H1 (cell line): ENCODE measurements around the gene SRGAP3. TPM values are rescaled to one million over a fixed set of nuclear protein-coding genes. Genes with fewer than 3 reads are reported as not detected.

Experiments
- CTCF ChIA-PET: fragments of 300-600 bp; sonication (Branson Sonifier 250); formaldehyde crosslinking; loops from one replicate; lab custom pipeline; 2021; ENCODE audit not compliant: partially characterized antibody; lab: Charles Lee
- POLR2A ChIA-PET: fragments of 300-600 bp; sonication (Branson Sonifier 250); formaldehyde crosslinking; loops from one replicate; lab custom pipeline; 2021; ENCODE audit warnings: inconsistent platforms; ENCODE audit not compliant: partially characterized antibody; lab: Charles Lee
- DNase-seq, 2 experiments: peaks; one replicate each; pipeline versions ENCODE4 v3.0.0 to v3.0.0-alpha.2; 2010 to 2022; ENCODE audit warnings: low spot score in 2 of 2, low read depth in 1 of 2, mixed read lengths in 1 of 2
- FAIRE-seq: peaks from 2 replicates; lab custom pipeline; 2011; peaks lifted over from hg19 to GRCh38; lab: Jason Lieb, UNC
- H2AFZ ChIP-seq: 2 replicates; pipeline ENCODE4 v1.8.1; 2012; ENCODE audit warnings: low read length, inconsistent platforms
- H2AK5ac ChIP-seq: 2 replicates; pipeline ENCODE4 v1.6.1; 2013; ENCODE audit warnings: low read depth, low read length
- H2BK120ac ChIP-seq: replicated peaks from 2 replicates; pipeline ENCODE3; 2013; ENCODE audit warnings: low read depth, low read length, inconsistent platforms
- H2BK12ac ChIP-seq: 2 replicates; pipeline ENCODE4 v1.6.1; 2013; ENCODE audit warnings: low read depth, low read length
- H2BK15ac ChIP-seq: 2 replicates; pipeline ENCODE4 v1.6.1; 2013; ENCODE audit warnings: low read length
- H2BK20ac ChIP-seq: 2 replicates; pipeline ENCODE4 v1.6.1; 2013; ENCODE audit warnings: low read length
- H2BK5ac ChIP-seq: 2 replicates; pipeline ENCODE4 v1.6.1; 2013; ENCODE audit warnings: low read depth, low read length
- H3K14ac ChIP-seq: 2 replicates; pipeline ENCODE4 v1.6.1; 2013; ENCODE audit warnings: inconsistent platforms; ENCODE audit not compliant: insufficient read length
- H3K18ac ChIP-seq: 2 replicates; pipeline ENCODE4 v1.6.1; 2013; ENCODE audit warnings: low read length; ENCODE audit errors: extremely low read depth
- H3K23ac ChIP-seq: 2 replicates; pipeline ENCODE4 v1.6.1; 2013; ENCODE audit warnings: inconsistent platforms; ENCODE audit not compliant: insufficient read length
- H3K23me2 ChIP-seq: 2 replicates; pipeline ENCODE4 v1.6.1; 2013; ENCODE audit warnings: low read depth, low read length
- H3K27ac ChIP-seq: 2 replicates; pipeline ENCODE4 v1.6.1; 2011; ENCODE audit warnings: low read depth, low read length, inconsistent platforms
- H3K27me3 ChIP-seq, 4 experiments: replicated peaks in 1 of 4; 1 replicate in 1 of 4; 2 replicates in 3 of 4; pipeline versions ENCODE4 v1.6.1 to v1.8.1; 2011 to 2013; ENCODE audit warnings: low read length in 3 of 4, mild to moderate bottlenecking in 3 of 4, inconsistent platforms in 2 of 4, mixed read lengths in 2 of 4, moderate library complexity in 1 of 4; ENCODE audit not compliant: control insufficient read depth in 3 of 4, insufficient read depth in 3 of 4; ENCODE audit errors: extremely low read depth in 1 of 4
- H3K36me3 ChIP-seq, 4 experiments: 2 replicates each; pipeline versions ENCODE4 v1.6.1 to v1.8.1; 2011 to 2013; ENCODE audit warnings: mild to moderate bottlenecking in 4 of 4, low read length in 3 of 4, moderate library complexity in 2 of 4, control low read depth in 1 of 4, inconsistent platforms in 1 of 4; ENCODE audit not compliant: insufficient read depth in 4 of 4, control insufficient read depth in 2 of 4
- H3K4ac ChIP-seq: replicated peaks from 2 replicates; pipeline ENCODE3; 2013; ENCODE audit warnings: low read length, low read depth, mixed read lengths, inconsistent platforms; ENCODE audit not compliant: insufficient read length
- H3K4me1 ChIP-seq, 4 experiments: replicated peaks in 1 of 4; 1 replicate in 1 of 4; 2 replicates in 3 of 4; pipeline versions ENCODE4 v1.6.1 to v1.8.1; 2011 to 2013; ENCODE audit warnings: low read length in 3 of 4, inconsistent platforms in 2 of 4, mixed read lengths in 1 of 4; ENCODE audit not compliant: insufficient read depth in 4 of 4, control insufficient read depth in 3 of 4
- H3K4me2 ChIP-seq, 2 experiments: 2 replicates each; pipeline versions ENCODE4 v1.6.1 to v1.8.1; 2011 to 2013; ENCODE audit warnings: low read depth in 2 of 2, low read length in 2 of 2, control low read depth in 1 of 2, inconsistent platforms in 1 of 2, mild to moderate bottlenecking in 1 of 2; ENCODE audit not compliant: insufficient read depth in 1 of 2
- H3K4me3 ChIP-seq, 4 experiments: fragments of 200-600, 300-600 bp in 1 of 4; sonication (generic), shearing (Covaris generic), sonication (Bioruptor Twin) in 1 of 4; 2 replicates each; pipeline versions ENCODE4 v1.5.1 to v1.8.1; 2011 to 2016; ENCODE audit warnings: low read length in 4 of 4, low read depth in 3 of 4, control low read depth in 2 of 4, inconsistent platforms in 2 of 4, mild to moderate bottlenecking in 2 of 4, mixed read lengths in 1 of 4, moderate library complexity in 1 of 4; ENCODE audit not compliant: insufficient read depth in 2 of 4; ENCODE audit errors: extremely low read depth in 1 of 4
- H3K56ac ChIP-seq: replicated peaks from 2 replicates; pipeline ENCODE3; 2013; ENCODE audit warnings: low read depth, mild to moderate bottlenecking, mixed read lengths, low read length, inconsistent platforms; ENCODE audit not compliant: insufficient read length
- H3K79me1 ChIP-seq: 2 replicates; pipeline ENCODE4 v1.6.1; 2013; ENCODE audit warnings: low read depth, low read length, control low read depth
- H3K79me2 ChIP-seq, 2 experiments: 2 replicates each; pipeline versions ENCODE4 v1.6.1 to v1.8.1; 2012 to 2013; ENCODE audit warnings: low read length in 2 of 2, mild to moderate bottlenecking in 2 of 2, inconsistent platforms in 1 of 2; ENCODE audit not compliant: insufficient read depth in 2 of 2, control insufficient read depth in 1 of 2
- H3K9ac ChIP-seq, 4 experiments: replicated peaks in 1 of 4; 1 replicate in 1 of 4; 2 replicates in 3 of 4; pipeline versions ENCODE4 v1.6.1 to v1.8.1; 2011 to 2013; ENCODE audit warnings: low read depth in 3 of 4, low read length in 3 of 4, control low read depth in 2 of 4, mild to moderate bottlenecking in 2 of 4, moderate library complexity in 2 of 4, inconsistent platforms in 1 of 4; ENCODE audit errors: extremely low read depth in 1 of 4
- H3K9me3 ChIP-seq, 2 experiments: 2 replicates each; pipeline versions ENCODE4 v1.6.1 to v1.8.1; 2012 to 2013; ENCODE audit warnings: mild to moderate bottlenecking in 2 of 2, moderate library complexity in 2 of 2, control low read depth in 1 of 2, inconsistent platforms in 1 of 2, low read depth in 1 of 2, low read length in 1 of 2, mixed read lengths in 1 of 2; ENCODE audit not compliant: insufficient read depth in 2 of 2
- H4K20me1 ChIP-seq, 2 experiments: replicated peaks in 1 of 2; 2 replicates each; pipeline versions ENCODE3 to v1.8.1; 2011 to 2013; ENCODE audit warnings: inconsistent platforms in 2 of 2, low read length in 2 of 2, mild to moderate bottlenecking in 1 of 2; ENCODE audit not compliant: insufficient read depth in 2 of 2, control insufficient read depth in 1 of 2
- H4K5ac ChIP-seq: 2 replicates; pipeline ENCODE4 v1.6.1; 2013; ENCODE audit warnings: low read length, low read depth, mixed read lengths, inconsistent platforms; ENCODE audit not compliant: insufficient read length
- H4K8ac ChIP-seq: 2 replicates; pipeline ENCODE4 v1.8.0; 2013; ENCODE audit warnings: mild to moderate bottlenecking, moderate library complexity, low read length, inconsistent platforms; ENCODE audit not compliant: insufficient read depth; ENCODE audit errors: extremely low read depth
- H4K91ac ChIP-seq: replicated peaks from 2 replicates; pipeline ENCODE3; 2013; ENCODE audit warnings: low read length, mixed read lengths, inconsistent platforms; ENCODE audit not compliant: insufficient read length
- BACH1 ChIP-seq: IDR thresholded peaks from 2 replicates; pipeline ENCODE4 v1.6.1; 2012; ENCODE audit warnings: low read length, improper control_type of control experiment
- CHD1 ChIP-seq: IDR thresholded peaks from 2 replicates; pipeline ENCODE4 v1.6.1; 2012; ENCODE audit warnings: low read depth, low read length, improper control_type of control experiment
- POLR2AphosphoS5 ChIP-seq: IDR thresholded peaks from 2 replicates; pipeline ENCODE4 v1.6.1; 2011; ENCODE audit warnings: low read depth, low read length
- RAD21 ChIP-seq, 2 experiments: IDR thresholded peaks in 1 of 2; conservative IDR thresholded peaks in 1 of 2; 2 replicates each; pipeline ENCODE4 v1.6.1; 2011; ENCODE audit warnings: low read depth in 2 of 2, low read length in 2 of 2, improper control_type of control experiment in 1 of 2, inconsistent platforms in 1 of 2, mild to moderate bottlenecking in 1 of 2, moderate library complexity in 1 of 2
- SP4 ChIP-seq: IDR thresholded peaks from 2 replicates; pipeline ENCODE4 v1.6.1; 2012; ENCODE audit warnings: low read length, inconsistent platforms
- TBP ChIP-seq: IDR thresholded peaks from 2 replicates; pipeline ENCODE4 v1.6.1; 2011; ENCODE audit warnings: low read depth, low read length, improper control_type of control experiment
- WGBS, 2 experiments: shearing (Covaris generic) in 1 of 2; methylation state at CpG; one replicate each; pipeline versions ENCODE4 v1.1.6 to v1.1.7; 2013 to 2015; ENCODE audit warnings: low lambda C conversion rate in 2 of 2, mixed read lengths in 2 of 2, inconsistent platforms in 1 of 2, low coverage in 1 of 2, missing lambda C conversion rate in 1 of 2; ENCODE audit not compliant: insufficient replicate concordance in 2 of 2, insufficient coverage in 1 of 2, insufficient read length in 1 of 2; ENCODE audit errors: extremely low coverage in 1 of 2, missing lambda C conversion rate in 1 of 2; 5-methylcytosine and 5-hydroxymethylcytosine counted together
- polyA plus RNA-seq, 7 experiments: library from polyadenylated mRNA; depleted of rRNA in 3 of 7; stranded (reverse) in 5 of 7; unstranded in 2 of 7; fragments of >200 nt in 5 of 7; fragments of 200-250 nt in 2 of 7; gene quantifications; 1 replicate in 5 of 7; 2 replicates in 1 of 7; 4 replicates in 1 of 7; pipeline versions ENCODE4 v1.2.1 to v1.2.3, GENCODE V29; 2011 to 2013; ENCODE audit warnings: missing spikeins in 2 of 7, mixed read lengths in 2 of 7
- total RNA-seq: library from RNA; stranded (reverse); fragmentation: NEBNext Ultra II Directional; extraction: Animal tissue kit (Norgen Biotek cat#: 25700); gene quantifications from 2 replicates; pipeline ENCODE4 v1.2.1, GENCODE V29; 2021
- TF ChIP-seq, protein P1 (sequence below): IDR thresholded peaks from 2 replicates; pipeline ENCODE4 v1.6.1; 2012; ENCODE audit warnings: inconsistent platforms

Gene SRGAP3
- total and polyA plus RNA-seq, 2 of the 8 experiments (the other 6 are each of a cell fraction or from before 2014, with no cell fraction given) = 5.8 to 11.4 TPM

DNA sequence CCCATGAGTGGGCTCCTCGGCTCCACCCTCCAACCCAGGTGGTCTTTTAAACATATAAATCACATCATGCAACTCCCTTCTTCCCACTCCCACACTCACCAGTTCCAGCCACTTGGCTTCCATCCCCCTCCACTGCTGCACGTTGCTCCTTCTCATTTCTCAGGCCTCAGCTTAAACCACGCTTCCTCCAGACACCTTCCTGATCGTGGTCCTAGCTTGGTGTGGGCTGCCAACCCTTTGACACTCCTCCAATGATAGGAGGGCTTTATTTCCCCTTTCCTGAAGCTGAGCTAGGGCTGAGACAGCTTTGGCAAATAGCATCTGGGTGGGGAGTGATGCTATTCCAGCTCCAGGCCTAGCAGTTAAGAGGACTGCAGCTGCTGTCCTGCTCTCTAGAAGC lies 130.1 kb downstream of the SRGAP3 start:
- no peak for TF ChIP-seq SP4
- no peak for TF ChIP-seq POLR2AphosphoS5
- TF ChIP-seq, protein P1, sequence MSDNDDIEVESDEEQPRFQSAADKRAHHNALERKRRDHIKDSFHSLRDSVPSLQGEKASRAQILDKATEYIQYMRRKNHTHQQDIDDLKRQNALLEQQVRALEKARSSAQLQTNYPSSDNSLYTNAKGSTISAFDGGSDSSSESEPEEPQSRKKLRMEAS = no peak
- no peak for TF ChIP-seq TBP
- TF ChIP-seq RAD21 (IDR thresholded peaks at IDR 0.05 in 1 of 2, conservative IDR thresholded peaks at IDR 0.05 in 1 of 2; ENCODE audit: low read depth in 2 of 2, low read length in 2 of 2) = no peak
- no peak for TF ChIP-seq CHD1
- TF ChIP-seq BACH1 = no peak
- Histone ChIP-seq H3K79me1 (0 out of 2 replicates have a peak, but pooled peaks cover 2% of the 10 kb centered on the region), H3K23ac (no peak overlapping the region), H3K18ac (no peak overlapping the region), H3K79me2 (no peaks in the 10 kb centered on the region), H3K4me2 (no peak overlapping the region), H3K4me3 (no peak overlapping the region), H3K14ac (no peak overlapping the region), H4K8ac (no peak overlapping the region), H2BK12ac (no peak overlapping the region), H4K5ac (no peak overlapping the region), H2BK120ac (no peak overlapping the region), H3K4ac (no peak overlapping the region), H3K36me3 (no peaks in the 10 kb centered on the region), H2BK20ac (no peak overlapping the region), H3K27me3 (no peaks in the 10 kb centered on the region; a peak in 1 of 7 replicates), H3K23me2 (no peaks in the 10 kb centered on the region), H2BK5ac (no peak overlapping the region), H4K20me1 (peaks cover 0 to 1% of the 10 kb centered on the region in 2 experiments), H3K56ac (no peak overlapping the region), H3K9me3 (no peaks in the 10 kb centered on the region), H3K4me1 (peaks cover 0 to 1% (median 0%) of the 10 kb centered on the region in 4 experiments; a peak in 2 of 7 replicates), H2AFZ (no peak overlapping the region), H2AK5ac (no peak overlapping the region), H3K27ac (no peak overlapping the region), H4K91ac (no peak overlapping the region), H2BK15ac (no peak overlapping the region), H3K9ac (no peak overlapping the region)
- no peak for DNase-seq
- ChIA-PET CTCF (interaction anchor here (0.6 to 10.9 kb wide), 13 partner anchors 9 to 484 kb away, joined by 3 to 79 read pairs (median 3); partner anchors contain the start of gene SRGAP3), POLR2A (interaction anchor here (0.6 to 1.2 kb wide), 3 partner anchors 11 to 1107 kb away, joined by 3 to 4 read pairs (median 3); no protein-coding TSS in a partner anchor)
- FAIRE-seq = no peak
- WGBS, 2 experiments = 85% methylated on average over 4 of the region's 4 CpGs; no CpG with 5 or more reads in 1 of the 2 experiments
